ENCODE measurements around the gene CD68. TPM values are rescaled to one million over a fixed set of nuclear protein-coding genes. Genes with fewer than 3 reads are reported as not detected.

CD68 gene
- total and polyA plus RNA-seq, 8 donors = 23.1 to 427 (median 33.5) TPM

DNA sequence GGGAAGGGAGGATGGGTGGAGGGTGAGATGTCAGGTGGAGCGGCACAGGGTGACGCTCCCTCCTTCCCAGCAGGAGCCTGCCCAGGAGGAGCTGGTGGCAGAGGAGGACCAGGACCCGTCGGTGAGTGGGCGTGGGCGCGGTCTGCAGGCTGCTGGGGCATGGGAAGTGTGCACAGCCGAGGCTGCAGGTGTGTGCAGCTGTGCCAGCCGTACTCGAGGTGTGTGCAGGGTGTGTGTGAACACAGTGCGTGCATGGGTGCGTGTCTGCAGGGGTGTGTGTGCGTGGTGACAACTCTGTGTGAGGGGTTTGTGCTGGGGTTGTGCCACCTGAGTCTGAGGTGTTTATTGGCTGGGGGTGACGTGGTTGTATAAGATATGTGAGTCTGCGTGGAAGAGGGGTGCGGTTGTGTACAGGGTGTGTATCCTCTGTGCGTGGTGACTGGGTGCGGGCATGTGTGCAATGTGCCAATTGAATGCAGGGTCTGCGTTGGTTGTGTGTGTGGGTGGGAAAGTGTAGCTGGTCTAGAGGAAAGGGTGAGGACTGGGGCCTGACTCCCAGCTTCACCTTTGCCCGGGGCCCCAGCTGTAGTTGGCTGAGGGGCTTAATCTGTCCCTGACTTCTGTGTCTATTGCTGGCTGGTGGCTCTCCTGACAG lies 29.9 kb upstream of the CD68 start:
- intact Hi-C loops (cut with DNase I) = no loop called here
- H3K27ac ChIP-seq = peak overlapping the region; percentile 86
- DNase-seq = peak in 1 of 4 donors; percentile 44
- no peaks in the 10 kb centered on the region for H3K9me3 ChIP-seq
- ATAC-seq = peak; percentile 72
- TF ChIP-seq, protein P1, sequence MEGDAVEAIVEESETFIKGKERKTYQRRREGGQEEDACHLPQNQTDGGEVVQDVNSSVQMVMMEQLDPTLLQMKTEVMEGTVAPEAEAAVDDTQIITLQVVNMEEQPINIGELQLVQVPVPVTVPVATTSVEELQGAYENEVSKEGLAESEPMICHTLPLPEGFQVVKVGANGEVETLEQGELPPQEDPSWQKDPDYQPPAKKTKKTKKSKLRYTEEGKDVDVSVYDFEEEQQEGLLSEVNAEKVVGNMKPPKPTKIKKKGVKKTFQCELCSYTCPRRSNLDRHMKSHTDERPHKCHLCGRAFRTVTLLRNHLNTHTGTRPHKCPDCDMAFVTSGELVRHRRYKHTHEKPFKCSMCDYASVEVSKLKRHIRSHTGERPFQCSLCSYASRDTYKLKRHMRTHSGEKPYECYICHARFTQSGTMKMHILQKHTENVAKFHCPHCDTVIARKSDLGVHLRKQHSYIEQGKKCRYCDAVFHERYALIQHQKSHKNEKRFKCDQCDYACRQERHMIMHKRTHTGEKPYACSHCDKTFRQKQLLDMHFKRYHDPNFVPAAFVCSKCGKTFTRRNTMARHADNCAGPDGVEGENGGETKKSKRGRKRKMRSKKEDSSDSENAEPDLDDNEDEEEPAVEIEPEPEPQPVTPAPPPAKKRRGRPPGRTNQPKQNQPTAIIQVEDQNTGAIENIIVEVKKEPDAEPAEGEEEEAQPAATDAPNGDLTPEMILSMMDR (IDR thresholded peaks at IDR 0.05) = no peak
- peaks cover 0 to 7% of the 10 kb centered on the region in 2 donors for H3K36me3 ChIP-seq
- H3K4me3 ChIP-seq = peak overlapping the region; percentile 55 to 78
- peaks cover 6 to 55% of the 10 kb centered on the region in 2 donors for H3K4me1 ChIP-seq
- no peaks in the 10 kb centered on the region for H3K27me3 ChIP-seq

DNA sequence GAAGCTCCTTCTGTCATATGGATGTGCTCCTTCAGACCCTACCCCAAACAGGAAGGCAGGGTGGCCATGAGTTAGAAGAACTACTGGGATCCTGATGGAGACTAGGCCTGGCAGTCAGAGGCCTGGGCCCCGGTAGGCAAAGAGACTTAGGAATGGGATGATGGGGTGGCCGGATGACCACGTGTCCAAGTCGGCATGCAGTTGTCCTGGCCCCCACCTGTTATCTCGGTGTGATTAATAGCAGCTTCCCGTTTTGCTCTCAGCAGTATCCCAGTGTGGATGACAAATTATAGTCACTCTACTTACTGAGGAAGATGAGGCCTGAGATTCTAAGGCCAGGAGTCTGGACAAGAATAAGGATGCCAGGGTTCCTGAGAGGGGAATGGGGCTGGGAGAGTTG lies 29.1 kb upstream of the CD68 start:
- H3K4me3 ChIP-seq = peak overlapping the region in 1 of 2 donors; percentile 78
- intact Hi-C loops (cut with DNase I) = no loop called here
- no peaks in the 10 kb centered on the region for H3K27me3 ChIP-seq
- H3K9me3 ChIP-seq = no peaks in the 10 kb centered on the region
- peaks cover 0 to 7% of the 10 kb centered on the region in 2 donors for H3K36me3 ChIP-seq
- TF ChIP-seq, protein P1 (IDR thresholded peaks at IDR 0.05) = no peak
- DNase-seq (no peak), ATAC-seq (no peak)
- H3K27ac ChIP-seq = peak overlapping the region in 1 of 2 donors; percentile 86
- peaks cover 6 to 57% of the 10 kb centered on the region in 2 donors for H3K4me1 ChIP-seq

DNA sequence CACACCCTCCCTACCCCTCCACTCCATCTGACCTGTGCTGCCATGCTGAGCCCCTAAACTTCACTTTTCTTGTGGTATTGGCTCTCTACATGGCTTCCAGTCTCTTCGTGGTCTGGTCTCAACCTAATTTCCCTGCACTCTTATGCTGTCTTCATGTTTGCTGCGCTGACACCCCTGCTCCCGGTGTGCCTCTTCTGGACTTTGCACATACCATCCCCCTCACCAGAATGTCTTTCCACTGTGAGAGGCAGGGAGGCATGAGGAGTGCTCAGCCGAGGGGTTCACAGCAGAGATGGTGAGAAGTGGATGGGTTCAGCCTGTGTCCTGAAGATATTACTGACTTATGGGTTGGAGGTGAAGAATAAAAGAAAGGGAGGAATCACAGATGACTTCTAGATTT lies 28.0 kb upstream of the CD68 start:
- no peak overlapping the region for H3K4me3 ChIP-seq
- no peak for ATAC-seq

DNA sequence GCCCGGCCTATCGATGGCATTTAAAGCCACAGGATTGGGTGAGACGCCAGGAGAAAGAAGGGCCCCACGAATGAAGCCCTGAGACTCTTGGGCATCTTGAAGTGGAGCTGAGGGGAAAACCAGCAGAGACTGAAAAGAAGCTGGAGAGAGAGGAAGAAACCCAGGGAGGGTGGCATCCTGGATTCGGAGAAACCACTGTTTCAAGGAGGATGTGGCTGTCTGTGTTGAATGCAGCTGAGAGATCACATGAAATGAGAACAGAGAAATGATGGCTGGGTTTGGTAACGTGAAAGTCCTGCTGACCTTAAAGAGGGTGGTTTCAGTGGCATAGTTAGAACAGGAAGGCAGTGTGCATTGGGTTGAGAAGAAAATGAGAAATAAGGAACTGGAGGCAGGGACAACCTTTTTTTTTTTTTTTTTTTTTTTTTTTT lies 26.8 kb upstream of the CD68 start:
- TF ChIP-seq, protein P1 (IDR thresholded peaks at IDR 0.05) = no peak
- Histone ChIP-seq H3K36me3 (peaks cover 0 to 7% of the 10 kb centered on the region in 2 donors), H3K27ac (peak overlapping the region; percentile 48 to 82), H3K4me1 (peaks cover 14 to 70% of the 10 kb centered on the region in 2 donors), H3K9me3 (no peaks in the 10 kb centered on the region), H3K4me3 (no peak overlapping the region), H3K27me3 (no peaks in the 10 kb centered on the region)
- ATAC-seq = peak; percentile 23
- peak in 1 of 4 donors; percentile 47 for DNase-seq
- intact Hi-C loops (cut with DNase I) = no loop called here

More for the DNA sequence above, 28.0 kb upstream of the CD68 start:
- H3K9me3 ChIP-seq = no peaks in the 10 kb centered on the region
- peaks cover 6 to 61% of the 10 kb centered on the region in 2 donors for H3K4me1 ChIP-seq
- H3K27ac ChIP-seq = peak overlapping the region in 1 of 2 donors; percentile 82
- peaks cover 0 to 7% of the 10 kb centered on the region in 2 donors for H3K36me3 ChIP-seq
- intact Hi-C loops (cut with DNase I) = no loop called here
- TF ChIP-seq, protein P1 (IDR thresholded peaks at IDR 0.05) = no peak
- H3K27me3 ChIP-seq = no peaks in the 10 kb centered on the region
- DNase-seq = no peak

DNA sequence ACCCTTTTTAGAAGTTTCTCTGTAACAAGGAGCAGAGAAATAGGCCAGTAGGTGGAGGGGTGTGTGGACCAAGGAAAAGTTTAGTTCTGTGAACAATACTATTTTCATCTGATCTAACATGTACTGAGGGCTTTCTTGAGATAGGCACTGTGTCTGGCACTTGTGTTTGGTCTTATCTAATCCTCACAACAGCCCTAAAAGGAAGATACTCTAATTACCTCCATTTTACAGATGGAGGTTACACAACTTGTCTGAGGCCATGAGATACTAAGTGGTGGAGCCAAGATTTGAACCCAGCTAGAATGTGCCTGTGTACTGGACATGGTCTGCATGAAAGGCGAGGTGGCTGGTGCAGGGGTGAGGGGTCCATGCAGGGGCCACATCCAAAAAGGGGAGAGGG lies 26.1 kb upstream of the CD68 start:
- intact Hi-C loops (cut with DNase I) = no loop called here
- H3K9me3 ChIP-seq = no peaks in the 10 kb centered on the region
- ATAC-seq (no peak), DNase-seq (no peak)
- peaks cover 21 to 73% of the 10 kb centered on the region in 2 donors for H3K4me1 ChIP-seq
- peaks cover 0 to 7% of the 10 kb centered on the region in 2 donors for H3K36me3 ChIP-seq
- no peak overlapping the region for H3K4me3 ChIP-seq
- peak overlapping the region; percentile 44 to 82 for H3K27ac ChIP-seq
- no peaks in the 10 kb centered on the region for H3K27me3 ChIP-seq
- TF ChIP-seq, protein P1 (IDR thresholded peaks at IDR 0.05) = no peak

All from left lung (tissue), 10 donors.